Gastrocnemius medialis (tissue), 4 donors: ENCODE data around the gene ALKBH8.

Experiments
- POLR2A ChIP-seq, 2 donors: fragments of 450-650 bp; IDR thresholded peaks; one replicate each; pipeline ENCODE4 v1.6.1; 2017; ENCODE audit warnings: antibody characterized with exemption in 2 of 2, mild to moderate bottlenecking in 2 of 2, moderate library complexity in 2 of 2
- TF ChIP-seq, protein P1 (sequence below), 5 experiments: fragments of 450-650 bp in 3 of 5; fragments of 200-600 bp in 2 of 5; sonication (generic) in 2 of 5; IDR thresholded peaks in 4 of 5; conservative IDR thresholded peaks in 1 of 5; 1 replicate in 4 of 5; 2 replicates in 1 of 5; pipeline ENCODE4 v1.5.1; 2016 to 2019; ENCODE audit warnings: antibody characterized with exemption in 5 of 5, mild to moderate bottlenecking in 3 of 5, moderate library complexity in 3 of 5

DNA sequence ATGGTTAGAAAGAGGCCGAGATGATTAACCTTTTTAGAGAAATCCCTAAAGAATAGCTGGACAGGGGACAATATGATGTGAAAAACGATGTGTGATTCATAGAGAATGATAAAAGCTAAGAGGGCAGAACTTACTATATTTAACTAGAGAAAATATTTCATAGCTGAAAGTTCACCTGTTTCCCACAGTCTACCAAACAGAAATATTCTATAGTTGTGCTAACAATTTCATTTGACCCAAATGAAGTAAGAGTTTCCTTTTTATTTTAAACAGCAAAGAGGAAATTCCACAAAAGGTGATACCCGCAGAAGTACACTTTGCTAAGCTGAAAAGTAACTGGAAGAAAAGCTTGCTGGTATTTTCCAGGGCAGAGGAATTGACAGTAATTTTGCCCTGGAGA, 26.7 kb downstream of the ALKBH8 start:
- TF ChIP-seq, protein P1, sequence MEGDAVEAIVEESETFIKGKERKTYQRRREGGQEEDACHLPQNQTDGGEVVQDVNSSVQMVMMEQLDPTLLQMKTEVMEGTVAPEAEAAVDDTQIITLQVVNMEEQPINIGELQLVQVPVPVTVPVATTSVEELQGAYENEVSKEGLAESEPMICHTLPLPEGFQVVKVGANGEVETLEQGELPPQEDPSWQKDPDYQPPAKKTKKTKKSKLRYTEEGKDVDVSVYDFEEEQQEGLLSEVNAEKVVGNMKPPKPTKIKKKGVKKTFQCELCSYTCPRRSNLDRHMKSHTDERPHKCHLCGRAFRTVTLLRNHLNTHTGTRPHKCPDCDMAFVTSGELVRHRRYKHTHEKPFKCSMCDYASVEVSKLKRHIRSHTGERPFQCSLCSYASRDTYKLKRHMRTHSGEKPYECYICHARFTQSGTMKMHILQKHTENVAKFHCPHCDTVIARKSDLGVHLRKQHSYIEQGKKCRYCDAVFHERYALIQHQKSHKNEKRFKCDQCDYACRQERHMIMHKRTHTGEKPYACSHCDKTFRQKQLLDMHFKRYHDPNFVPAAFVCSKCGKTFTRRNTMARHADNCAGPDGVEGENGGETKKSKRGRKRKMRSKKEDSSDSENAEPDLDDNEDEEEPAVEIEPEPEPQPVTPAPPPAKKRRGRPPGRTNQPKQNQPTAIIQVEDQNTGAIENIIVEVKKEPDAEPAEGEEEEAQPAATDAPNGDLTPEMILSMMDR (IDR thresholded peaks at IDR 0.05 in 4 of 5, conservative IDR thresholded peaks at IDR 0.05 in 1 of 5), result no peak
- no peak for TF ChIP-seq POLR2A (IDR thresholded peaks at IDR 0.05)
